GM19193 (cell line): ENCODE results near the gene CGNL1.

Experiments used
- POLR2A ChIP-seq: IDR thresholded peaks from 4 replicates; pipeline ENCODE4 v1.6.1; 2011; ENCODE audit not compliant: insufficient read depth, insufficient read length; ENCODE audit errors: extremely low read depth

CGNL1 gene

GRCh38 chr15:57551715-57552677 is 175.7 kb downstream of the CGNL1 start:
- no peak for TF ChIP-seq POLR2A

DNA sequence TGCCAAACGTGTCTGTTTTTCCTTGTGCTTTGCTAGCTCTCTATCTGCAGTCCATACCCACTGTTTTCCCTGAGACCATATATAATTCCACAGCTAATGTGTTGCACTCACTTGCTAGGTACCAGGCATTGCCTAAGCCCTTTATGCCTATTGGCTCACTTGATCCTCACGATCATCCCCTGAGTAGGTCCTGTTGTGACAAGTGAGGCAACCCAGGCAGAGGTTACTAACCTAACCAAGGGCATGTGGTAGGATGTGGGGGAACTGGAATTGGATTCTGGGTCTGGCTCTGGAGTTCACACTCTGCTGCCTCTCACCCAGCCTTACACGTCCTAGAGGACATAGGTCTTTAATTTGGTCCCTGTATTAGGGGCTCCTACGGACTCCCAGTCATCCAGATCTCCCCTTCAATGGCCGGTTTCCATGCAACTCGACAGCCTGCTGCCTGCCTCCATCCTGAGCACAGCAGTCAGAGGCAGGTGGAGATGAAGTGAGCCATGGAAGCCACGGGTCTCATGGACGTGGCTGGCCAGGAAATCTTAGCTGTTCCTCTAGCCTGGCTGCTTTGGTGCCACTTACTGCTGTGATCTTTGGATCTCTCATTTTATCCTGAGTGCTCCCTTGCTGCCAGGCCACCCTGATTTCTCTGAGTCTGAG is 176.5 kb downstream of the CGNL1 start:
- TF ChIP-seq POLR2A = no peak

- TF ChIP-seq POLR2A = no peak
Measured at GRCh38 chr15:57553526-57553925, 177.2 kb downstream of the CGNL1 start.

- no peak for TF ChIP-seq POLR2A
Measured at GRCh38 chr15:57554063-57554811, 177.9 kb downstream of the CGNL1 start.

GRCh38 chr15:57554812-57555179 is 178.5 kb downstream of the CGNL1 start:
- TF ChIP-seq POLR2A = no peak

- TF ChIP-seq POLR2A = no peak
Measured at GRCh38 chr15:57555270-57555669, 179.0 kb downstream of the CGNL1 start.

GRCh38 chr15:57556040-57556439 is 179.7 kb downstream of the CGNL1 start:
- no peak for TF ChIP-seq POLR2A

DNA sequence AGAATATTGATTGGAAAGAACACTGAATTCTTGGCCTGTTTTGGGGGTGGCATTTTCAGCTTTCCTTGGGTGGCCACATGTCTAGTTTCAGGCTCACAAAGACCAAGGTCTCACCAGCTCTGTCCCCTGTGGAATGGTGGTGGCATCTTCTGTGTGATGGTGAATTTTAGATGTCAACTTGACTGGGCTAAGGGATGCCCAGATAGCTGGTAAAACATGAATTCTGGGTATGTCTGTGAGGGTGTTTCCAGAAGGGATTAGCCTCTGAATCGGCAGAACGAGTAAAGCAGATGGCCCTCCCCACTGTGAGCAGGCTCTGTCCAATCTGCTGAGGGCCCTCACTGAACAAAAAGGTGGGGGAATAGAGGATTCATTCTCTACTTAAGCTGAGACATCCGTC is 181.0 kb downstream of the CGNL1 start:
- TF ChIP-seq POLR2A = no peak

DNA sequence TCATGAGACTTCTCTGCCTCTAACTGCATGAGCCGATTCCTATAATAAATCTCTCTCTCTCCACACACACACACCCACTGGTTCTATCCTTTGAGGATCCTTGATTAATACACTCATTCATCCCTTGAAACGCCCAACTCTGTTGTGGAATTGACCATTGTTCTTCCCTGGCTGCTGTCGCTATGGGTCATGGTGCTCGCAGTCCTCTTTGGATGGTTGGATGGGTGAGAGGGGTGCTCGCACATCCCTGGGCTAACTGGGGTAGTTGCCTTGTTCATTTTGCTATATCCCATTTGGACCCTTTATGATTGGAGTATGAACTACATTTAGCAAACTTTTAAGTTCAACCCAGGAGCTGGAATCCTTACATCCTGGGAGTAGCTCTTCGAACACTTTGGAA is 181.5 kb downstream of the CGNL1 start:
- no peak for TF ChIP-seq POLR2A

- no peak for TF ChIP-seq POLR2A
Measured at GRCh38 chr15:57559875-57560274, 183.6 kb downstream of the CGNL1 start.

DNA sequence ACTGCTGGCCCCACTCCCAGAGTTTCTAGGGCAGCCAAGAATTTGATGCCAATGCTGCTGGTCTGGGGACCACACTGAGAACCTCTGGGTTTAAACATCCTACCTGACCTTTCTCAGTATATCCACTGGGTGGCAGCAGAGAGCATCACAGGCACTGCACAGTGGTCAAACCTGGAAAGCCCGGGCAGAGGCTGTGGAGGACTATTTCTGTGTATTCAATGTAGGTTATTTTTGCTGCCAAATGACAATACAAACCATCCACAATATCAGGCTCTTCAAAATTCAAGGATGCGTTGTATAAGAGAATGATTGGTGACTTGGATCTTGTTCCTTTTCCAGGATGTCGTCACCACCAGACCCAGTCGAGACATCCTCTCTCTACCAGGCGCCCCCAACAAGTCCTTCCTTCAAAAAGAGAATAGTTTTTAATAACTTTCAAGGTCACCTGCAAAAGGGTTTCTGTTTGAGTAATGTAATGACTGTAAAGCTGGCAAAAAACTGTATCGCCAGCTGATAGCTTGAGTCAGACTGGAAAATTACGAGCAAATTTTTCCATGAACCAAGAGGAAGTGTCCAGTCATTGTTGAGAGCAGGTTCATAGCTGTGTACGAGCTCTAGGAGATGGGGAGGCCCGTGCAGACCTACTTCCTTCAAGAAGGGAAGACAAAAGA is 184.9 kb downstream of the CGNL1 start:
- no peak for TF ChIP-seq POLR2A

GRCh38 chr15:57562196-57562769 is 186.0 kb downstream of the CGNL1 start:
- no peak for TF ChIP-seq POLR2A

DNA sequence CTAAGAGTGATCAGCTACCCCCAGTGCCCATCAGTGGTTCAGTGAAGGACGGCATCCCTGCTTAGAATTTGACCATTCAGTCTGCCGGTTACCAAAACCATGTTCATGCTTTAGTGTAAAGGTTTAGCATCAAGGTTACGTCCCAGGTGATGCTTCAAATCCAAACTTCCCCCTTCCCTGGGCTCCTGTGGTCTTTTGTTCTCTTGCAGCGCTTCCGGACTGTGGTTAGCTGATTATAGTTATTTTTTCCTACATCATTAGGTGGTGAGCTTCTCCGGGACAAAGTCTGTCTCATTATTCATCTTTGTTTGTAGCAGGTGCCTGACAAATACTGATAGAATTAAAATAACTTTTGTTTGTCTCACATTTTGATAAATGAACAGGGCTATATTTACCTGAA is 187.1 kb downstream of the CGNL1 start:
- no peak for TF ChIP-seq POLR2A

DNA sequence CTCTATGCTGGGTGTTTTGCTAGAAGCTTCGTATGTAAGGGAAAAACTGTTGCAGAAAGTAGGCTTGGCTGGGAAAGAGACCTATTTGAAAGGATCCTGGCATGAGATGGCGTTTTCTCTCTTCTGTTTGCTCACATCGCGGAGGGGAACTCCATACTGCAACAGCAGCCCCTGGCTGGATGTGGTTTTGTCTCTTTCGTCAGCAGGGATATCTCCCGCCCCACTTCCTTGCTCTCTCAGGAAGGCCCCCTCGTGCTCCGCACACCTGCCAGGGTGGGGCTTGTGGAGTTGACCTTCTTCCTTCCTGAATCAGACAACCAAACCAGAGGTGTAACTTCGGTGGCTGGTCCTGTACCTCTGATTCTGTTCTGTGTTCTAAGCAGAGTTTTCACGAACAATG is 189.0 kb downstream of the CGNL1 start:
- no peak for TF ChIP-seq POLR2A
